GM10248 (cell line): ENCODE results near the gene HEXD.

Source experiments
- CTCF ChIA-PET: fragments of 300-600 bp; sonication (Branson Sonifier 250); formaldehyde crosslinking; extraction: SDS; loops from one replicate; lab custom pipeline; 2021; ENCODE audit warnings: antibody characterized with exemption; lab: Yijun Ruan, JAX
- POLR2A ChIA-PET: fragments of 350-650 bp; sonication (Branson Sonifier 250); formaldehyde crosslinking; extraction: SDS; loops from one replicate; lab custom pipeline; 2020; ENCODE audit warnings: antibody characterized with exemption; lab: Yijun Ruan, JAX
- DNase-seq: peaks from one replicate; pipeline ENCODE4 v3.0.0; 2012; ENCODE audit errors: extremely low spot score
- TF ChIP-seq, protein P1 (sequence below): IDR thresholded peaks from 2 replicates; pipeline ENCODE4 v1.5.1; 2012; ENCODE audit warnings: mild to moderate bottlenecking, low read depth; ENCODE audit errors: extremely low read depth, missing control alignments, control extremely low read depth

Gene HEXD

DNA sequence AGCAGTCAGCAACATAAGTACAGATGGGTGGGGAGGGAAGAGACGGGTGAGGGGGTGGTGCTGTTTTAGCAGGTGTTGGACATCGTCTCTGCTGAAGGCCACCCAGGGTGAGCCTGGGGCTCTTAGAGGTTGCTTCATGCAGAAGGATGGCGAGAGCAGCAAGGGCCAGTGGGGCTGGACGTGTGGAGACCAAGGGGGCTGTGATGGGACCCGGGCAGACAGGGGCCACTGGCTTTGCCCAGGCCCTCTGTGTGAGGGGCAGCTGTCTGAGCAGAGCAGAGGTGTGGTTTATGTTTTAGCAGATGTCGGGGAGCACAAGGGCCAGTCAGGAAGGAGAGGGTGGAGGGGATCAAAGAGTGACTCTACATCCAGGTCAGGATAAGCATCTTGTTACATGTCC, 45.2 kb downstream of the HEXD start:
- CTCF ChIA-PET: interaction anchor here (1.1 to 1.4 kb wide), 2 partner anchors 10 to 90 kb away, joined by 4 to 6 read pairs; no protein-coding TSS in a partner anchor
- DNase-seq: no peak
- POLR2A ChIA-PET: no interaction called here
- TF ChIP-seq, protein P1, sequence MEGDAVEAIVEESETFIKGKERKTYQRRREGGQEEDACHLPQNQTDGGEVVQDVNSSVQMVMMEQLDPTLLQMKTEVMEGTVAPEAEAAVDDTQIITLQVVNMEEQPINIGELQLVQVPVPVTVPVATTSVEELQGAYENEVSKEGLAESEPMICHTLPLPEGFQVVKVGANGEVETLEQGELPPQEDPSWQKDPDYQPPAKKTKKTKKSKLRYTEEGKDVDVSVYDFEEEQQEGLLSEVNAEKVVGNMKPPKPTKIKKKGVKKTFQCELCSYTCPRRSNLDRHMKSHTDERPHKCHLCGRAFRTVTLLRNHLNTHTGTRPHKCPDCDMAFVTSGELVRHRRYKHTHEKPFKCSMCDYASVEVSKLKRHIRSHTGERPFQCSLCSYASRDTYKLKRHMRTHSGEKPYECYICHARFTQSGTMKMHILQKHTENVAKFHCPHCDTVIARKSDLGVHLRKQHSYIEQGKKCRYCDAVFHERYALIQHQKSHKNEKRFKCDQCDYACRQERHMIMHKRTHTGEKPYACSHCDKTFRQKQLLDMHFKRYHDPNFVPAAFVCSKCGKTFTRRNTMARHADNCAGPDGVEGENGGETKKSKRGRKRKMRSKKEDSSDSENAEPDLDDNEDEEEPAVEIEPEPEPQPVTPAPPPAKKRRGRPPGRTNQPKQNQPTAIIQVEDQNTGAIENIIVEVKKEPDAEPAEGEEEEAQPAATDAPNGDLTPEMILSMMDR: no peak

DNA sequence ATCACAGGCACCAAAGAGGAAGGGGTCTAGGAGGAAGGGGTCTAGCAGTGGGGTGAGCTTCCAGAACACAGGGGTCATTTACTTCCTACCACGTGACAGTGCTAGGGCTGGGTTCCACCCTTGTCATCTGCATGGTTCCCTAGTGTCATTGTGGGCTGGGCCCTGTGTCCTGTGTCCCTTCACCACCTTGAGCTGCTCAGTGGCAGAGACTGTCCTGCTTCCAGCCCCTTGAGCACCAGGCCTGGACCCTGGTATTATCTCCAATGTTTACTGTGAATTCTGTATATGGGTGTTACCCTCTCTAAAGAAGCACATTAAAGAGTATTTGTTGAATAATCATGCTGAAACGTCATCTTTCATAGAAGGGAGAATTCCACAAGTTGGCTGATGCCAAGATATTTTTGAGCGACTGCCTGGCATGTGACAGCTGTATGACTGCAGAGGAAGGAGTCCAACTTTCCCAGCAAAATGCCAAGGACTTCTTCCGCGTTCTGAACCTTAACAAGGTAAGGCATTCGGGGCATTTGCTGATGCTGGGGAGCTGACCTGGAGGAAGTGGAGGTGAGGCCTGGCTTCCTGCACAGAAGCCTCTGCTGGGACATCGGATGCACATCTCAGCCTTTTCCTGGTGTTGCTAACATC, 45.9 kb downstream of the HEXD start:
- ChIA-PET CTCF (interaction anchor here (1.1 to 1.4 kb wide), 2 partner anchors 10 to 90 kb away, joined by 4 to 6 read pairs; no protein-coding TSS in a partner anchor), POLR2A (interaction anchor here (0.6 kb wide), 1 partner anchor 441 kb away, joined by 5 read pairs; the partner anchor contains the start of genes CENPX and LRRC45)
- TF ChIP-seq, protein P1: no peak
- no peak for DNase-seq

DNA sequence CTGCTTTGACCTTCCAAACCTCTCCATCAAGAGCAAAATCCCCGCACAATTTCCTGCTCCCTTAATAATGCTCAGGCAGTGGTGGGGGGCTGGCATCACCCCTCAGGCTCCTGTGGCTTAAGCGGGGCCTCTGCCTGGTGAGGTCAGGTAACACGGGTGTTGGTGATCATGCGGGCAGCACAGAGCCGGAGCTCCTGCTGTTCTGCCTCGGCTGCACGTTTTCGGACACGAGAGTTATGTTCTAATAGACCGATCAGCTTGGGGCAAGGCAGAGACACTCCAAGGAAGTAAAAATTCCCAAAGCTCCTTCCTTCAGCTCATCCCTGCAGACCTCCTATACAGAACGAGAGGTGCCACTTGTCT, 46.4 kb downstream of the HEXD start:
- ChIA-PET CTCF (no interaction called here), POLR2A (interaction anchor here (0.6 kb wide), 1 partner anchor 442 kb away, joined by 5 read pairs; the partner anchor contains the start of genes CENPX and LRRC45)
- TF ChIP-seq, protein P1: no peak
- no peak for DNase-seq

DNA sequence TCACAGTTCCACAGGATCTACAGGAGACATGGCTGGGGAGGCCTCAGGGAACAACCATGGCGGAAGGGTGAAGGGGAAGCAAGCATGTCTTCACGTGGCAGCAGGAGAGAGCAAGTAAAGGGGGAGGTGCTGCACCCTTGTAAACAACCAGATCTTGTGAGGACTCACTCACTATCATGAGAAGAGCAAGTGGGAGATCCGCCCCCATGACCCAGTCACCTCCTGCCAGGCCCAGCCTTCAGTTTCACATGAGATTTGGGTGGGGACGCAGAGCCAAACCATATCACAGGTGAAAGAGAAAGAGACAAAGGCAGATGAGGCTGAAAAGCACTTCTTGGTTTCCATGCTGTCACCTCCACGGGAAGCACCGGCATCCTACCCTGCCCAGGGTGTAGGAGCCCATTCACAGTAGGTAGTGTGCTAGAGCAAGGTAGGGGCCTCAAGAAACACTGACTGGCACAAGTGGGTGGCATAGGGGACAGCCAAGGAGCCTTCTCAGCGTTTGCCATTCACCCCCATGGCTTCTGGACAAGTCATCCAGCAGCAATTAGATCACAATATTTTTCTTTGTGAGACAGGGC, 47.0 kb downstream of the HEXD start:
- POLR2A ChIA-PET: no interaction called here
- DNase-seq: no peak
- TF ChIP-seq, protein P1: no peak
- CTCF ChIA-PET: no interaction called here

DNA sequence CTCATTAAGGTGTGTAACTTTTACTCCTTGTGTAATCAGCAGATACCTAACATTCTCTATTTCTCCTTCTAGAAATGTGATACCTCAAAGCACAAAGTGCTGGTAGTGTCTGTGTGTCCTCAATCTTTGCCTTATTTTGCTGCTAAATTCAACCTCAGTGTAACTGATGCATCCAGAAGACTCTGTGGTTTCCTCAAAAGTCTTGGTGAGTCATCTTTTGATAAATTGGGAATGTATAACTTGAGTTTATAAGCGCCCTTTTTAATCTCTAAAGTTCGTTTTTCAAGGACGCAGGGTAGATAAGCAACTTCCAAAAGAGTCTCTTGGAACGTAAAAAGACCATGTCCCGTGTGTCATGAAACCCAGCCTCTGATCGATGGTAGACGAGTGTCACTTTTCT, 50.5 kb downstream of the HEXD start:
- DNase-seq: no peak
- POLR2A ChIA-PET: no interaction called here
- CTCF ChIA-PET: no interaction called here
- TF ChIP-seq, protein P1: no peak

DNA sequence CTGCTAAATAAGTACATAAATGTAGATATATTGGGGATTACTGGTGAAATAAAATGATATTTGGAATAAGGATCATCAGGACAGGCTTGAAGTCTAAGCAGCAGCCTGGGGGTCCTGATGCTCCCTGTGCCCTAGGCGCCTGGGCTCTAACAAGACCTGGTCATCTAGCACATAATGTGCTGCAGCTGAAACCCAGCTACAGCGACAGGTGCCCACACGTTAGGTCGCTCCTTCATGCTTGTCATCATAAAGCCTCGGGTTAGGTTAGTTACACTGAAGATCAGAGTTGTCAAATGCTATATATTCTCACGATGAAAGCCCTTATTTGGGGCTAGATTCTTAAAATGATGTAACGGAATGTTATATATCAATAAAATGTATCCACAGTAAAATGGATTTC, 51.9 kb downstream of the HEXD start:
- no peak for DNase-seq
- POLR2A ChIA-PET: no interaction called here
- CTCF ChIA-PET: no interaction called here
- TF ChIP-seq, protein P1: no peak
